Bronchial epithelial cell (primary cell): Measurements from ENCODE around the gene RNF19B. TPM values are rescaled to one million over a fixed set of nuclear protein-coding genes. Genes with fewer than 3 reads are reported as not detected.

Experiments used
- DNase-seq: peaks from one replicate; pipeline ENCODE4 v3.0.0-alpha.2; 2010; ENCODE audit warnings: low read depth
- FAIRE-seq: peaks from 2 replicates; lab custom pipeline; 2011; peaks lifted over from hg19 to GRCh38; lab: Jason Lieb, UNC
- H3K27me3 ChIP-seq: 2 replicates; pipeline ENCODE4 v1.5.1; 2011; ENCODE audit warnings: low read length; ENCODE audit not compliant: control insufficient read depth, insufficient read depth
- H3K36me3 ChIP-seq: 2 replicates; pipeline ENCODE4 v1.5.1; 2011; ENCODE audit warnings: low read length; ENCODE audit not compliant: control insufficient read depth, insufficient read depth
- H3K4me3 ChIP-seq: 2 replicates; pipeline ENCODE4 v1.5.1; 2011; ENCODE audit warnings: mild to moderate bottlenecking, low read depth, low read length, control low read depth
- CTCF ChIP-seq: IDR thresholded peaks from 2 replicates; pipeline ENCODE4 v1.5.1; 2011; ENCODE audit warnings: mild to moderate bottlenecking, moderate library complexity, low read length, control low read depth, inconsistent platforms; ENCODE audit not compliant: insufficient read depth, severe bottlenecking
- total RNA-seq: library from RNA; depleted of rRNA; stranded (reverse); fragments of >200 nt; gene quantifications from 2 replicates; pipeline ENCODE4 v1.2.1, GENCODE V29; 2014

The RNF19B gene
- total RNA-seq, 1 donor from 2014 or later = 32.6 TPM

- Histone ChIP-seq H3K4me3 (peak overlapping the region; percentile 85), H3K27me3 (no peaks in the 10 kb centered on the region), H3K36me3 (peaks cover 5% of the 10 kb centered on the region)
- TF ChIP-seq CTCF = no peak
- FAIRE-seq (no peak), DNase-seq (no peak)
Observed at GRCh38 chr1:32900371-32900955, 64.1 kb downstream of the RNF19B start.

- DNase-seq = no peak
- Histone ChIP-seq H3K27me3 (no peaks in the 10 kb centered on the region), H3K36me3 (peaks cover 7% of the 10 kb centered on the region), H3K4me3 (no peak overlapping the region)
- no peak for TF ChIP-seq CTCF
- no peak for FAIRE-seq
Observed at GRCh38 chr1:32899586-32900296, 64.9 kb downstream of the RNF19B start.

GRCh38 chr1:32898958-32899357, 65.7 kb downstream of the RNF19B start:
- Histone ChIP-seq H3K4me3 (no peak overlapping the region), H3K36me3 (peaks cover 7% of the 10 kb centered on the region), H3K27me3 (no peaks in the 10 kb centered on the region)
- FAIRE-seq = no peak
- no peak for TF ChIP-seq CTCF
- DNase-seq = no peak

- no peak for TF ChIP-seq CTCF
- Histone ChIP-seq H3K36me3 (peaks cover 7% of the 10 kb centered on the region), H3K27me3 (no peaks in the 10 kb centered on the region), H3K4me3 (no peak overlapping the region)
- DNase-seq (no peak), FAIRE-seq (no peak)
Observed at GRCh38 chr1:32898056-32898455, 66.6 kb downstream of the RNF19B start.

- DNase-seq = peak; percentile 86
Observed at GRCh38 chr1:32897082-32898049, 67.2 kb downstream of the RNF19B start.

More at GRCh38 chr1:32897082-32898049, 67.2 kb downstream of the RNF19B start:
- no peaks in the 10 kb centered on the region for H3K27me3 ChIP-seq
- H3K36me3 ChIP-seq = peaks cover 7% of the 10 kb centered on the region
- H3K4me3 ChIP-seq = no peak overlapping the region
- TF ChIP-seq CTCF = no peak
- peak; percentile 94 for FAIRE-seq
